BE2C (cell line): ENCODE results near the gene SPSB4.

ENCODE experiments used
- DNase-seq: peaks from one replicate; pipeline ENCODE4 v3.0.0-alpha.2; 2020
- H3K27me3 ChIP-seq: fragments of 250-450 bp; sonication (Bioruptor Pico); 2 replicates; pipeline ENCODE4 v1.5.1; 2020; ENCODE audit warnings: mild to moderate bottlenecking
- H3K36me3 ChIP-seq: fragments of 250-450 bp; sonication (Bioruptor Pico); 2 replicates; pipeline ENCODE4 v1.5.1; 2020; ENCODE audit warnings: mild to moderate bottlenecking
- H3K4me1 ChIP-seq: fragments of 250-450 bp; sonication (Bioruptor Pico); 2 replicates; pipeline ENCODE4 v1.5.1; 2020
- H3K4me3 ChIP-seq: 2 replicates; pipeline ENCODE4 v1.5.1; 2011; ENCODE audit warnings: low read depth, low read length
- H3K9me3 ChIP-seq: fragments of 250-450 bp; sonication (Bioruptor Pico); 2 replicates; pipeline ENCODE4 v1.5.1; 2020
- TF ChIP-seq, protein P1 (sequence below): IDR thresholded peaks from 2 replicates; pipeline ENCODE4 v1.5.1; 2012; ENCODE audit warnings: mild to moderate bottlenecking, low read depth, low read length

The SPSB4 gene

DNA sequence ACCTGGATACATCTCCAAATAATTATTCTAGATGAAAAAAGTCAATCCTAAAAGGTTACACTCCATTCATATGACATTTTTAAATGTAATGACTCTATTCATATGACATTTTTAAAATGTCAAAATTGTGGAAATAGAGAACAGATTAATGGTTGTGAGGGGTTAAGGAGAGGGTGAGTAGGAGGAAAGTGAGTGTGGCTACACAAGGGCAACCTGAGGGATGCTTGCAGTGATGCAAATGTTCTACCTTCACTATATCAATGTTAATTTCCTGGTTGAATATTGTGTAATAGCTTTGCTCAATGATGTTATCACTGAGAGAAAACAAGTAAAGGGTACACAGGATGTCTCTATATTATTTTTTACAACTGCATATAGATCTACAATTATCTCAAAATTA lies 125.6 kb downstream of the SPSB4 start:
- H3K9me3 ChIP-seq = no peaks in the 10 kb centered on the region; the same call in 1 of the 2 replicates
- no peak overlapping the region for H3K4me3 ChIP-seq
- TF ChIP-seq, protein P1, sequence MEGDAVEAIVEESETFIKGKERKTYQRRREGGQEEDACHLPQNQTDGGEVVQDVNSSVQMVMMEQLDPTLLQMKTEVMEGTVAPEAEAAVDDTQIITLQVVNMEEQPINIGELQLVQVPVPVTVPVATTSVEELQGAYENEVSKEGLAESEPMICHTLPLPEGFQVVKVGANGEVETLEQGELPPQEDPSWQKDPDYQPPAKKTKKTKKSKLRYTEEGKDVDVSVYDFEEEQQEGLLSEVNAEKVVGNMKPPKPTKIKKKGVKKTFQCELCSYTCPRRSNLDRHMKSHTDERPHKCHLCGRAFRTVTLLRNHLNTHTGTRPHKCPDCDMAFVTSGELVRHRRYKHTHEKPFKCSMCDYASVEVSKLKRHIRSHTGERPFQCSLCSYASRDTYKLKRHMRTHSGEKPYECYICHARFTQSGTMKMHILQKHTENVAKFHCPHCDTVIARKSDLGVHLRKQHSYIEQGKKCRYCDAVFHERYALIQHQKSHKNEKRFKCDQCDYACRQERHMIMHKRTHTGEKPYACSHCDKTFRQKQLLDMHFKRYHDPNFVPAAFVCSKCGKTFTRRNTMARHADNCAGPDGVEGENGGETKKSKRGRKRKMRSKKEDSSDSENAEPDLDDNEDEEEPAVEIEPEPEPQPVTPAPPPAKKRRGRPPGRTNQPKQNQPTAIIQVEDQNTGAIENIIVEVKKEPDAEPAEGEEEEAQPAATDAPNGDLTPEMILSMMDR = no peak
- H3K27me3 ChIP-seq = no peaks in the 10 kb centered on the region
- 0 out of 2 replicates have a peak, but pooled peaks cover 2% of the 10 kb centered on the region for H3K36me3 ChIP-seq
- DNase-seq = no peak
- peaks cover 3% of the 10 kb centered on the region for H3K4me1 ChIP-seq

DNA sequence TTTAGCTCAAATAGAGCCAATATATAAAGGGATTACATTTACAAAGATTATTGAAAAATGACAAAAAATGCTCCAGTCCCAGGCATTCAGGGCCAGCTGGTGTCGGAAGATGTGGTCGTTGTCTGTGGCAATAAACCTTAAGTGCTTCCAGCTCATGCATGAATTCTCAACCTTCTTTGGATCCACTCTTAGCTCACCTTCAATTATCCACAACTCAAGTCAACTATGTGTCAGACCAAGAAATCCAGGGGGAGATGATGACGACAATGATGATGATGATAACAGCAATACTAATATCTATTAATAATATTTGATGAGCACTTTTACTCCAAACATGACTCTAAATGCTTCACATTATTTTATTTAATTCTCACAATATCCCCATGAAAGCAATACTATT lies 126.9 kb downstream of the SPSB4 start:
- H3K4me1 ChIP-seq = peaks cover 3% of the 10 kb centered on the region
- no peak for DNase-seq
- no peak overlapping the region for H3K4me3 ChIP-seq
- no peaks in the 10 kb centered on the region for H3K27me3 ChIP-seq
- TF ChIP-seq, protein P1 = no peak
- no peaks in the 10 kb centered on the region; the same call in 1 of the 2 replicates for H3K9me3 ChIP-seq
- 0 out of 2 replicates have a peak, but pooled peaks cover 2% of the 10 kb centered on the region for H3K36me3 ChIP-seq

DNA sequence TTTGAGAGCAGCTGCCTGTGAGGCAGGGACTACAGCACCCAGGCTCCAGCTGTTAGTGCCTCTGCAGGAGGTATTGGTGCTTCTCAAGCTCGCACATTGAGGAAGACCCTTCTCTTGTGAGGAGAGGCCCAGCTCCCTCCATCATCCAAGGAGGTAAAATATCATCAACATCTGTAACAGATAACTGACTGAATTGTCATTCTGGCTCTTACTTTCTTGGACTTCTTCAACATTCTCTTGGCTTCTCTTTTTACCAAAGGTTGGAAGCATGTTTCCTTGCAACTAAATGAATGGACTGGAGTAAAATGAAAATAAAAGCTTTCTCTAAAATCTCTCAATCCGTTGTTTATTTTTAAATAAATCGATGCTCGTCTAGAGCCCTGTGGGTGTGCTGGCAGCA lies 127.4 kb downstream of the SPSB4 start:
- TF ChIP-seq, protein P1 = no peak
- no peak for DNase-seq
- Histone ChIP-seq H3K4me3 (no peak overlapping the region), H3K36me3 (0 out of 2 replicates have a peak, but pooled peaks cover 2% of the 10 kb centered on the region), H3K27me3 (no peaks in the 10 kb centered on the region), H3K9me3 (no peaks in the 10 kb centered on the region; the same call in 1 of the 2 replicates), H3K4me1 (peaks cover 3% of the 10 kb centered on the region)

DNA sequence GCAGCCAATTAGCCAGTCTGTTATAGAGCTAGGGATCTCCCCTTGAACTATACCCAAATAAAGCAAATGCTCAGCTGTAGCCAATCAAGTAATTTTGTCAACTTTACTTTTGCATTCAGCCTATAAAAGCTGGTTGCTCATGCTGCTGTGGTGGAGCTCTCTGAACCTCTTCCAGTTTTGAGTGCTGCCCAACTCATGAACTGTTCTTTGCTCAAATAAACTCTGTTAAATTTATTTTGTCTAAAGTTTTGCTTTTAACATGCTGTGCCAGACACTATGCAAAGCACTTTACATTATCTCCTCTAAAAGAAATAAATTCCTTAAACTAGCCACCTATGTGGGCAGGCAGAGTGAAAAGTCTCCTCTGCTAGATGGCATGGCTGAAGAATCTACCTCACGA lies 128.8 kb downstream of the SPSB4 start:
- H3K4me3 ChIP-seq = no peak overlapping the region
- H3K9me3 ChIP-seq = no peaks in the 10 kb centered on the region; the same call in 1 of the 2 replicates
- H3K36me3 ChIP-seq = no peaks in the 10 kb centered on the region
- TF ChIP-seq, protein P1 = no peak
- H3K4me1 ChIP-seq = no peaks in the 10 kb centered on the region; the same call in 1 of the 2 replicates
- no peak for DNase-seq
- no peaks in the 10 kb centered on the region for H3K27me3 ChIP-seq

DNA sequence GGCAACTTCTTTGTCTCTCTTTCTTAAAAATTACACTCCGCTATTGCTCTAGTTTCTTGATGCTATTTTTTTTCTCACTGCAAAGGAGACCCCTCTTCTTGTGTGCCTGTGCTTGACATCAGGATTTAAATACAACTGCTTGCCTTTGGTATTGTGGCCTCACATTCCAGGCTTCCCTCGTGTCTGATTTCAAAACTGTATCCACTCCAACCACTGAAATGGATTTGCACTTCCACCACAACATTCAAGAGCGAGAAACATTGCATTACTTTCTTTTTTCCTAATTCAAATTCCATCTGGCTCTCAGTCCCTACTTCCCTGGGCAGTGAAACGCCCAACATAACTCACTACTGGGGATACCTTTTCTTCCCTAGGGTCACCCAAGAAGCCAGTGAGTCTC lies 130.0 kb downstream of the SPSB4 start:
- no peak for DNase-seq
- TF ChIP-seq, protein P1 = no peak
- Histone ChIP-seq H3K36me3 (no peaks in the 10 kb centered on the region), H3K27me3 (no peaks in the 10 kb centered on the region), H3K9me3 (no peaks in the 10 kb centered on the region; the same call in 1 of the 2 replicates), H3K4me1 (no peaks in the 10 kb centered on the region), H3K4me3 (no peak overlapping the region)

DNA sequence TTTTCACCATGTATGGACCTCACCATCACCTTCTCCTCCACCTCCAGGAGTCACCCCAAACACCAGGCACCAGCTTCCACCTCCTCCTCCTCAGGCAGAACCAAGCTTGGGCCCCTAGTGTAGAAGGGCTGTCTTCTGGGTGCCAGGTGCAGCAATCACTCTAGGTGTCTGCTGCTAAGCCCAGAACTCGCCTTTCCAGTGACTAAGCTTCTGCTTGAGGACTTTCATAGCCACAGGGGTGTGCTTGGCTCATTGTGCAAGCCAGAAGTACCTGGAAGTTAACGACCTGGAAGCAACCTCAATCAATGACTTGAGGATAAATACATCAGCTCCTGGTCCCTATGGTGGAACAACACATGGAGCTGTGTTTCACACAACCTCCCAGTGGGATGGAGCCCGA lies 130.7 kb downstream of the SPSB4 start:
- TF ChIP-seq, protein P1 = no peak
- DNase-seq = no peak

More for the DNA sequence above, 130.7 kb downstream of the SPSB4 start:
- Histone ChIP-seq H3K9me3 (no peaks in the 10 kb centered on the region; the same call in 1 of the 2 replicates), H3K27me3 (no peaks in the 10 kb centered on the region), H3K4me3 (no peak overlapping the region), H3K4me1 (no peaks in the 10 kb centered on the region), H3K36me3 (no peaks in the 10 kb centered on the region)
